ENCODE measurements around the gene CRAMP1.

CRAMP1 gene, protein sequence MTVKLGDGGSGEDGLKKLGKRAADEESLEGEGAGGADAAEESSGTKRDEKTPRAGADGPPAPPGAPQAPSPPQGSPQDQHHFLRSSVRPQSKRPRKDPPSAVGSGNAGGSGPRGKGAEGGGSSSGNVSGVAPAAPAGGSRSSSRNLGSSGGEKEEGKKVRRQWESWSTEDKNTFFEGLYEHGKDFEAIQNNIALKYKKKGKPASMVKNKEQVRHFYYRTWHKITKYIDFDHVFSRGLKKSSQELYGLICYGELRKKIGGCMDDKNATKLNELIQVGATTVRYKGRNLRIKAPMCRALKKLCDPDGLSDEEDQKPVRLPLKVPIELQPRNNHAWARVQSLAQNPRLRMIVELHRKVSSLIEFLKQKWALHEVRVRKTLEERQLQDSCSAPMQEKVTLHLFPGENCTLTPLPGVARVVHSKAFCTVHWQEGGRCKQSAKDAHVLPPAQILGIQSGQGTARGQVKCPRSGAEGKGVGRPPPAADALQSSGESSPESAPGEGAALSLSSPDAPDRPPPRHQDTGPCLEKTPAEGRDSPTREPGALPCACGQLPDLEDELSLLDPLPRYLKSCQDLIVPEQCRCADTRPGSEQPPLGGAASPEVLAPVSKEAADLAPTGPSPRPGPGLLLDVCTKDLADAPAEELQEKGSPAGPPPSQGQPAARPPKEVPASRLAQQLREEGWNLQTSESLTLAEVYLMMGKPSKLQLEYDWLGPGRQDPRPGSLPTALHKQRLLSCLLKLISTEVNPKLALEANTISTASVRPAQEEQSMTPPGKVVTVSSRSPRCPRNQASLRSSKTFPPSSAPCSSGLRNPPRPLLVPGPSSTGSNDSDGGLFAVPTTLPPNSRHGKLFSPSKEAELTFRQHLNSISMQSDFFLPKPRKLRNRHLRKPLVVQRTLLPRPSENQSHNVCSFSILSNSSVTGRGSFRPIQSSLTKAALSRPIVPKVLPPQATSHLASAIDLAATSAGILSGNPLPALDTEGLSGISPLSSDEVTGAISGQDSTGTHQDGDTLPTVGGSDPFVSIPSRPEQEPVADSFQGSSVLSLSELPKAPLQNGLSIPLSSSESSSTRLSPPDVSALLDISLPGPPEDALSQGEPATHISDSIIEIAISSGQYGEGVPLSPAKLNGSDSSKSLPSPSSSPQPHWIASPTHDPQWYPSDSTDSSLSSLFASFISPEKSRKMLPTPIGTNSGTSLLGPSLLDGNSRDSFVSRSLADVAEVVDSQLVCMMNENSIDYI (N-terminal part only)

DNA sequence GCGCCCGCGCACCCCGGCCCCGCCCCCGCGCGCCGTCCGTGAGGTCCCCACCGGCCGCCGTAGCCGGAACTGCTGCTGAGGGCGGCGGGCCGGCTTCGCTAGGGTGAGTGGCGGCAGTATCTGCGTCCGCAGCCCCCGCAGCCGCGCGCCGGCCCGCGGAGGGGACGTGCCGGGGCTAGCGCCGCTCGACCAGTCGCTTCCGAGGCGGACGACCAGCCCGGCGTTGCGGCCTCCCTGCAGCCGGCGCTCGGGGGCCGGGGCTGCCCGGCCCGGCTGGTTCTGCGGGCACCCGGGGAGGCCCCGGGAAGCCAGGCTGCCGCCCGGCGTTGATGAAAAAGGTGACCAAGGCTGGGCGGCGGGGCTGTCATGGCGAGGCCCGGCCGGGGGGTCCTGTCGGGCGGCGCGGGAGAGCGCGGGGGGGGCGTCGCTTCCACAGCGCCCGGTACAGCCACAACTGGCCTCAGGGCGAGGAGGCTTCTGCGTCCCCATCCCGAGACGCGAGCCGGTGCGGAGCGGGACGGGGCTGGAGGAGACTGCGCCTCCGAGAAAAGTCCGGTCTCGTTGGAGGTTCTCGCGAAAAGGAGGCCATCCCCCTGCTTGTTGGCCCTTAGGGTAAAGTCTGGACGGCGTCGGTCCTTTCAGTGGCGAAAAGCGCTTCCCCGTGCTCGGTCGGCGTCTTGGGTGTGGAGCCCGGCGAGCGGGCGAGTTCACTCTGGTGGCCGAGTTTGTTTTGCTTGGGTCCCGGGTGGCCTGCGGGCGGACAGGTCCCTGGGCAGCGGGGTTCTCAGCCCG, at the start of gene CRAMP1:
TSS of gene CRAMP1 (plus strand) at position 41 of the 792 bp plus-strand sequence. CDS start 2,280 bp downstream, outside the sequence.
- peak; percentile 21 for DNase-seq
- in situ Hi-C loops (cut with MboI; ENCODE audit: low pct_unique_long_range_greater_than_20kb, low sequenced_read_pairs) = no loop called here

GRCh38 chr16:1563786-1564185, 48.4 kb upstream of the CRAMP1 start:
- DNase-seq = no peak
- in situ Hi-C loops (cut with MboI; ENCODE audit: low pct_unique_long_range_greater_than_20kb, low sequenced_read_pairs) = loop anchor here (10.0 kb wide), 1 partner anchor 139 kb away; the partner anchor contains the start of gene UQCC4

- no peak for DNase-seq
- in situ Hi-C loops (cut with MboI; ENCODE audit: low pct_unique_long_range_greater_than_20kb, low sequenced_read_pairs) = loop anchor here (10.0 kb wide), 1 partner anchor 140 kb away; the partner anchor contains the start of gene UQCC4
These were observed 47.8 kb upstream of the CRAMP1 start for GRCh38 chr16:1564325-1564724.

DNA sequence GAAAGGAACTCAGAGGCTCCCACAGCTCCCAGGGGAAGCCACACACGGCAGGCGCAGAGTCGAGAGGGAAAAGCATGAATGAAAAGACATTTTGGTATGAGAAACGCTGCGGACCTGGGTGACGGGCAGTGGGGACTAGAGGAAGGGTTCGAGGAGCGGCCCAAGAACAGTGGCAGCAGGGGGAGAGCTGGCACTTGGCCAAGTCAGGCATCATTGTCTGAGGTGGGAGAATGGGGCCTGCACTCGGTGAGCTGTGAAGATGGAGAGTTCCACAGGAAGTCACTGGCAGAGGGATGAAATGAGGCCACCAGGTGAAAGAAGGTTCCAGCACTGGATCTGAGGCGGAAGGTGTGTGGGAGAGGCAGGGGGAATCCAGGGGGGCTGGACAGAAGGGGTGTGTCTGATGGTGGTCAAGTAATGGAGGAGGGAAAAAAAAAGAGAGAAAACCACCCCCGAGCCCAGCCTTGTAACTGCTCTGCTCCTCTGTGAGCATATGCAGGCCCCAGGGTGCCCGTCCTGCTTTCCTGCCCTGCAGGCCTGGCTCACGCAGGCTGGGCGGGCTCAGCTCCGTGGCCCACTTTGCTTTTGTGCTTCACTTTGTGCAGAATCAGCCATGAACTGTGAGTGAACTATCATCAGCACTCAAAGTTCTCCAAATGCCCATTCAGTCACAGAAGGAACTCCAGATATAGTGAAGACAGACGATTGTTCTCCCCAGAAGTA, 46.9 kb upstream of the CRAMP1 start:
- in situ Hi-C loops (cut with MboI; ENCODE audit: low pct_unique_long_range_greater_than_20kb, low sequenced_read_pairs) = loop anchor here (10.0 kb wide), 1 partner anchor 140 kb away; the partner anchor contains the start of gene UQCC4
- no peak for DNase-seq

DNA sequence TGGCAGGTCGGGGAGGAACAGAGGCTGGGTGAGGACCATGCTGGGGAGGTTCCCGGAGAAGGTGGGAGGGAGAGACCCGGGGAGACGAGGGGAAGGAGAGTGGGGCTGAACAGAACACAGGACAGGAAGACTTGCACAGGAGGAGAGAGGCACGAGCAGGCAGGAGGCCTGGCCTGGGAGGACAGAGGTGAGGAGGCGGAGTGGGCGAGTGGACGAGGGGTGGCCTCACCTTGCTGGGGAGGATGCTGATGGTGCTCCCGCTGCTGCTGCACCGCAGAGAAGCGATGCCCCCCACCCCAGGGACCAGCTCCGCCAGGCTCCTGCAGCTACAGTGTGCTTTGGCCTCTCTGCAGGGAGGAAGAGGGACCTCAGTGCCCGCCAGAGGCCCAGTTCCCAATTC, 44.2 kb upstream of the CRAMP1 start:
- in situ Hi-C loops (cut with MboI; ENCODE audit: low pct_unique_long_range_greater_than_20kb, low sequenced_read_pairs) = loop anchor here (10.0 kb wide), 1 partner anchor 143 kb away; the partner anchor contains the start of gene UQCC4
- DNase-seq = no peak

DNA sequence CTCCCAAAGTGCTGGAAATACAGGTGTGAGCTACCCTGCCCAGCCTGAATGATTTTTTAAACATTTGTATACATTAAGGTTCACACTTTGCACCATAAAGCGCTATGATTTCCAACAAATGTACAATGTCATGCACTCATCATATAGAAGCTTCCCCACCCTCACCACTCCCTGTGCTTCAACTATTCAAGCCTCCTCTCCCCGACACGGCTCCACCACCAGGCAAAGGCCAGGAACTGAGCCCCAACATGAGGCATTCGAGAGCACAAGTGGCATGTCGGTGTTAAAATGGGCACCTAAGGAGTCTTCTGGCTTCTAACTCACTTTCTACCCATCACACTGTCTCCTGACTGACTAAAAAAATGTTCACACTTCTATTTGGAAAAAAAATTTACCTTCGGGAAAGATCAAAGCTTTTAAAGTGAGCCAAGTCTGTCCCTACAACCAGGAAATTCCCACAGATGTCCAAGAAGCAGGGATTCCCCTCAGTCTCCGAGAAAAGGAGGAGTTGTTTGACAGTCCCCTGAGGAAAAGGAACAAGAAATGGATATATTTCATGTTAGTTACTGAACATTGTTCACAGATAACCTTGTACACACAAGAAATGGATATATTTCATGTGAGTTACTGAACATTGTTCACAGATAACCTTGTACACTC, 41.0 kb upstream of the CRAMP1 start:
- no peak for DNase-seq
- in situ Hi-C loops (cut with MboI; ENCODE audit: low pct_unique_long_range_greater_than_20kb, low sequenced_read_pairs) = no loop called here

GRCh38 chr16:1572673-1573072, 39.5 kb upstream of the CRAMP1 start:
- in situ Hi-C loops (cut with MboI; ENCODE audit: low pct_unique_long_range_greater_than_20kb, low sequenced_read_pairs) = no loop called here
- no peak for DNase-seq

GRCh38 chr16:1573301-1573700, 38.9 kb upstream of the CRAMP1 start:
- in situ Hi-C loops (cut with MboI; ENCODE audit: low pct_unique_long_range_greater_than_20kb, low sequenced_read_pairs) = no loop called here
- no peak for DNase-seq

GRCh38 chr16:1575578-1575977, 36.6 kb upstream of the CRAMP1 start:
- DNase-seq = no peak
- in situ Hi-C loops (cut with MboI; ENCODE audit: low pct_unique_long_range_greater_than_20kb, low sequenced_read_pairs) = no loop called here

DNA sequence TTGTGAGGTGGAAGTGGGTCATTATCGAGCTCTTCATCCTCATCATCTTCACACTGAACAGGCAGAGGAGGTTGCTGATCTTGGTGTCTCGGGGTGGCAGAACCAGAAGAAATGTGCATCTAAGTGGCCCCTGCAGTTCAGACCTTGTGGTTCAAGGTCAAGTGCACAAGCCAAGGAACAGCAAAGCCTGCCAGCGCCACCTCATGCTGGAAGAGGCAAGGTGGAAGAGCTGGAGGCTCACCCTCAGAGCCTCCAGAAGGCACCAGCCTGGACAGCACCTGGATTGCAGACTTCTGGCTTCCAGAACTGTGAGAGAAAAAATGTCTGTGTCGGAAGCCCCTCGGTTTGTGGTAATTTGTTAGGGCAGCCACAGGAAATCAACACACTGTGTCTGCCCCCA, 32.9 kb upstream of the CRAMP1 start:
- in situ Hi-C loops (cut with MboI; ENCODE audit: low pct_unique_long_range_greater_than_20kb, low sequenced_read_pairs) = no loop called here
- peak; percentile 45 for DNase-seq

- in situ Hi-C loops (cut with MboI; ENCODE audit: low pct_unique_long_range_greater_than_20kb, low sequenced_read_pairs) = no loop called here
- no peak for DNase-seq
These were observed 31.9 kb upstream of the CRAMP1 start for GRCh38 chr16:1580256-1580655.

DNA sequence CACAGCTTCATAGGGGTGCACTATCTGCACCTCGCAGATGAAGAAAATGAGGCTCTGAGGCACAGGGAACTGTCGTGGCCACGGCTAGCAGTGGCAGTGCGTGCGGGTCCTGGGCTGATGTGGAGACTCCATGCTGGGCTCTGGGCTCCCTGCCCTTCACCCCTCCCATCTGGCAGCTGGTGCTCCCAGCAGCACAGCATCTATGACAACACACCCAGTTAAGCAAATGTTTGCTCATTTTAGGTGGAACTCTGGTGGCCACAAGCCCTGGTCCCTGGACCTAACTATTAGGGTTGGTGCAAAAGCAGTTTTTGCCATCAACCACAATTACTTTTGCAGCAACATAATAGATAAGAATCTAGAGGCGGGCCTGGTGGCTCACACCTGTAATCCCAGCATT, 31.2 kb upstream of the CRAMP1 start:
- in situ Hi-C loops (cut with MboI; ENCODE audit: low pct_unique_long_range_greater_than_20kb, low sequenced_read_pairs) = no loop called here
- DNase-seq = no peak

- DNase-seq = no peak
- in situ Hi-C loops (cut with MboI; ENCODE audit: low pct_unique_long_range_greater_than_20kb, low sequenced_read_pairs) = no loop called here
These were observed 30.4 kb upstream of the CRAMP1 start for GRCh38 chr16:1581804-1582203.

DNA sequence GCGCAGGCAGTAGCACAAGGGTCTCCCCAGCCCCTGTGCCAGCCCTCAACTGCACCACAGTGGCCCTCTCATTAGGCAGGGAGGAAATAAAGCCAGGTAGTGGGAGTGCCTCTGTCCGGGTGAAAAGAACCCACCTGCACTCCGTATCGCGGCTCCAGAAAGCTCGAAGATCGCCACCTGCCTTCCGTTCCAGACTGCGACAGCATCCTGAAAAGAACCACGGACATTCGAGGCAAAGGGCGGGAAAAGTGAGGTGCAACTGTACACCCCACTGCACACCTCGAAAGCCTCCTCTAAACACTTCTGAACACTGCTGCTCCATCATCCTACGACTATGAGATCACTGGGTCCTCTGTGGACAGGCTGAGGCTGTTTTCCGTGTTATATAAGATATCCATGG, 29.0 kb upstream of the CRAMP1 start:
- in situ Hi-C loops (cut with MboI; ENCODE audit: low pct_unique_long_range_greater_than_20kb, low sequenced_read_pairs) = no loop called here

GRCh38 chr16:1584926-1585484, 27.2 kb upstream of the CRAMP1 start:
- in situ Hi-C loops (cut with MboI; ENCODE audit: low pct_unique_long_range_greater_than_20kb, low sequenced_read_pairs) = no loop called here
- no peak for DNase-seq

More for the DNA sequence above, 29.0 kb upstream of the CRAMP1 start:
- no peak for DNase-seq

DNA sequence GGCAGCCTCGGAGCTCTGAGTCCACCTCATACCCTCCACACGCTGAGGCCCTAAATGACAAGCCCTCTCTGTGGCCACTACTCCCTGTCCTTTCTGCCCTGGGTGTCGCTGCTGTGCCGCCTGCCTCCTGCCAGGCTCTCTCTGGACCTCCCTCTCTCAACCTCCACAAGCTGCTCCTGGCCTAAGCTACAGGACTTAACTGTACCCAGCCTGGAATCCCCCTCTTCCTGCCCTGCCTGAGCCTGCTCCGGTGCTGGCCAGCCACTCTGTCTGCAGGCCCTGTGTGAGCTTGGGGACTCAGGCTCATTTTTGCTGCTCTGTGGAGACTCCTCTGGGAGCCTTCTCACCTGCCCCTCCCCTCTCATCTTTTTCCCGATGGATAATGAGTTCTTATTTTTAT, 21.8 kb upstream of the CRAMP1 start:
- no peak for DNase-seq
- in situ Hi-C loops (cut with MboI; ENCODE audit: low pct_unique_long_range_greater_than_20kb, low sequenced_read_pairs) = no loop called here
